GM23338 (cell line): ENCODE results near the gene ARID3A. TPM values are rescaled to one million over a fixed set of nuclear protein-coding genes. Genes with fewer than 3 reads are reported as not detected.

Experiments used
- ATAC-seq: fragments of 200-7000 bp; cut with Tn5 transposase; 3 replicates; pipeline ENCODE4 v1.9.1; 2020
- DNase-seq: peaks from one replicate; pipeline ENCODE4 v3.0.0-alpha.2; 2015; ENCODE audit warnings: low spot score
- H2AFZ ChIP-seq: fragments of 200-600 bp; sonication (generic); 2 replicates; pipeline ENCODE4 v1.8.0; 2016; ENCODE audit warnings: antibody characterized with exemption, mild to moderate bottlenecking, moderate library complexity
- H3F3A ChIP-seq: fragments of 200-600 bp; sonication (generic); replicated peaks from 2 replicates; pipeline ENCODE4 v1.8.0; 2017; ENCODE audit warnings: antibody characterized with exemption, mixed run types, low read depth
- H3K27ac ChIP-seq: fragments of 200-600 bp; sonication (generic); 2 replicates; pipeline ENCODE4 v1.6.1; 2016; ENCODE audit warnings: low read depth
- H3K27me3 ChIP-seq: fragments of 200-600 bp; sonication (generic); 2 replicates; pipeline ENCODE4 v1.8.0; 2016; ENCODE audit warnings: mild to moderate bottlenecking, mixed run types, moderate library complexity; ENCODE audit not compliant: insufficient read depth
- H3K36me3 ChIP-seq: fragments of 200-600 bp; sonication (generic); 2 replicates; pipeline ENCODE4 v1.8.0; 2016; ENCODE audit warnings: mild to moderate bottlenecking; ENCODE audit not compliant: insufficient read depth
- H3K4me1 ChIP-seq: fragments of 200-600 bp; sonication (generic); 2 replicates; pipeline ENCODE4 v1.8.0; 2016; ENCODE audit warnings: mild to moderate bottlenecking, moderate library complexity; ENCODE audit not compliant: insufficient read depth
- H3K4me2 ChIP-seq: fragments of 200-600 bp; sonication (generic); 2 replicates; pipeline ENCODE4 v1.7.1; 2017; ENCODE audit warnings: mixed run types
- H3K4me3 ChIP-seq: fragments of 200-600 bp; sonication (generic); 2 replicates; pipeline ENCODE4 v1.6.1; 2016; ENCODE audit warnings: mixed run types
- H3K79me2 ChIP-seq: fragments of 200-600 bp; sonication (generic); replicated peaks from 2 replicates; pipeline ENCODE4 v1.8.0; 2017; ENCODE audit warnings: mild to moderate bottlenecking; ENCODE audit not compliant: insufficient read depth
- H3K9me2 ChIP-seq: fragments of 200-600 bp; sonication (generic); 2 replicates; pipeline ENCODE4 v1.8.0; 2017; ENCODE audit not compliant: insufficient read depth
- H4K20me1 ChIP-seq: fragments of 200-600 bp; sonication (generic); replicated peaks from 2 replicates; pipeline ENCODE4 v1.8.0; 2017; ENCODE audit warnings: mild to moderate bottlenecking; ENCODE audit not compliant: insufficient read depth
- H3K27ac Mint-ChIP-seq: 2 replicates; pipeline ENCODE4 v1.8.0; 2020; ENCODE audit warnings: inconsistent platforms, mild to moderate bottlenecking, moderate library complexity, mixed read lengths
- H3K27me3 Mint-ChIP-seq: 3 replicates; pipeline ENCODE4 v1.8.0; 2022; ENCODE audit warnings: low read depth, mild to moderate bottlenecking, moderate library complexity, mixed read lengths, inconsistent platforms; ENCODE audit not compliant: insufficient read depth, poor library complexity
- H3K36me3 Mint-ChIP-seq: 3 replicates; pipeline ENCODE4 v1.8.0; 2021; ENCODE audit warnings: low read depth, mild to moderate bottlenecking, inconsistent platforms, moderate library complexity, mixed read lengths
- H3K4me1 Mint-ChIP-seq: 3 replicates; pipeline ENCODE4 v1.8.0; 2020; ENCODE audit warnings: mild to moderate bottlenecking, inconsistent platforms, mixed read lengths
- H3K4me3 Mint-ChIP-seq: 3 replicates; pipeline ENCODE4 v1.8.0; 2021; ENCODE audit warnings: moderate library complexity, mild to moderate bottlenecking, inconsistent platforms, mixed read lengths
- H3K9me3 Mint-ChIP-seq: 3 replicates; pipeline ENCODE4 v1.8.0; 2020; ENCODE audit warnings: moderate library complexity, mild to moderate bottlenecking, inconsistent platforms, mixed read lengths
- CREB1 ChIP-seq: fragments of 250-450 bp; sonication (Bioruptor Pico); IDR thresholded peaks from 2 replicates; pipeline ENCODE4 v1.5.0; 2020; ENCODE audit warnings: low read depth, mild to moderate bottlenecking, moderate library complexity
- JUNB ChIP-seq: IDR thresholded peaks from one replicate; pipeline ENCODE4 v1.6.1; 2016; ENCODE audit warnings: antibody characterized with exemption; ENCODE audit not compliant: unreplicated experiment
- NANOG ChIP-seq: IDR thresholded peaks from 2 replicates; pipeline ENCODE4 v1.6.1; 2016; ENCODE audit warnings: antibody characterized with exemption, borderline replicate concordance
- POLR2AphosphoS5 ChIP-seq: IDR thresholded peaks from 2 replicates; pipeline ENCODE4 v1.6.1; 2016; ENCODE audit warnings: antibody characterized with exemption, low read depth
- ZNF331 ChIP-seq: fragments of 250-450 bp; sonication (Bioruptor Pico); IDR thresholded peaks from 2 replicates; pipeline ENCODE4 v1.5.0; 2020; ENCODE audit warnings: low read depth, mild to moderate bottlenecking, moderate library complexity
- polyA plus RNA-seq: library from polyadenylated mRNA; unstranded; fragments of >200 nt; fragmentation: Nextera tagmentation; extraction: Ambion mirVana; gene quantifications from 2 replicates; pipeline ENCODE4 v1.2.1, GENCODE V29; 2016
- total RNA-seq: library from RNA; depleted of rRNA; stranded (reverse); fragments of >200 nt; shearing (Covaris generic); gene quantifications from 2 replicates; pipeline ENCODE4 v1.2.3, GENCODE V29; 2014
- TF ChIP-seq, protein P1 (sequence below), 2 experiments: fragments of 200-600 bp in 1 of 2; sonication (generic) in 1 of 2; conservative IDR thresholded peaks; 2 replicates each; pipeline versions ENCODE4 v1.5.1 to v1.6.1; 2016 to 2017; ENCODE audit warnings: antibody characterized with exemption in 2 of 2, low read depth in 2 of 2, mild to moderate bottlenecking in 2 of 2, moderate library complexity in 1 of 2
- TF ChIP-seq, protein P2 (sequence below): IDR thresholded peaks from 2 replicates; pipeline ENCODE4 v1.6.1; 2016; ENCODE audit warnings: antibody characterized with exemption

Gene ARID3A
- total and polyA plus RNA-seq, 2 experiments from 2014 or later = 33.6 to 51.6 TPM

DNA sequence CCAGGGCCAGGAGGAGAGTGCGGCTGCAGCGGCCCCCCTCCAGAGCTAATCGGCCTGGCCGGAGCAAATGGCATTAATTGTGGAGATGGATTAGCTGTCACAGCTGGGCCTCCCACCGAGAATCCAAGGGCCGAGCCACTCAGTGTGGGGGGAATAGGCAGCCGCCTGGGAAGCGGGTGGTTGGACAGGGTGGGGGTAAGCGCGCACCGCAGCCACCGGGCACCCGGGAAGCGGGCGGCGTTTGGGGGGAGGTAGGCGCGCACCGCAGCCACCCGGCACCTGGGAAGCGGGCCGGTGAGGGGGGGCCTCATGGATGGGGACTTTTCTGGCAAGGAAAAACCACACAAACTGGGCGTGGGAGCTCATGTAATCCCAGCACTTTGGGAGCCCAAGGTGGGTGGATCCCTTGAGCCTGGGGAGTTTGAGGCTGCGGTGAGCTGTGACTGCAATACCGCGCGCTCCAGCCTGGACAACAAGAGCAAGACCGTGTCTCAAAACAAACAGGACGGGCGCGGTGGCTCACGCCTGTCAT is 22.5 kb upstream of the ARID3A start:
- no peak overlapping the region for H3K4me2 ChIP-seq
- H3K36me3 ChIP-seq = no peaks in the 10 kb centered on the region
- H3K4me3 ChIP-seq = no peak overlapping the region
- TF ChIP-seq CREB1 (CRISPR knock-in tag) = no peak
- TF ChIP-seq NANOG = no peak
- TF ChIP-seq, protein P1, sequence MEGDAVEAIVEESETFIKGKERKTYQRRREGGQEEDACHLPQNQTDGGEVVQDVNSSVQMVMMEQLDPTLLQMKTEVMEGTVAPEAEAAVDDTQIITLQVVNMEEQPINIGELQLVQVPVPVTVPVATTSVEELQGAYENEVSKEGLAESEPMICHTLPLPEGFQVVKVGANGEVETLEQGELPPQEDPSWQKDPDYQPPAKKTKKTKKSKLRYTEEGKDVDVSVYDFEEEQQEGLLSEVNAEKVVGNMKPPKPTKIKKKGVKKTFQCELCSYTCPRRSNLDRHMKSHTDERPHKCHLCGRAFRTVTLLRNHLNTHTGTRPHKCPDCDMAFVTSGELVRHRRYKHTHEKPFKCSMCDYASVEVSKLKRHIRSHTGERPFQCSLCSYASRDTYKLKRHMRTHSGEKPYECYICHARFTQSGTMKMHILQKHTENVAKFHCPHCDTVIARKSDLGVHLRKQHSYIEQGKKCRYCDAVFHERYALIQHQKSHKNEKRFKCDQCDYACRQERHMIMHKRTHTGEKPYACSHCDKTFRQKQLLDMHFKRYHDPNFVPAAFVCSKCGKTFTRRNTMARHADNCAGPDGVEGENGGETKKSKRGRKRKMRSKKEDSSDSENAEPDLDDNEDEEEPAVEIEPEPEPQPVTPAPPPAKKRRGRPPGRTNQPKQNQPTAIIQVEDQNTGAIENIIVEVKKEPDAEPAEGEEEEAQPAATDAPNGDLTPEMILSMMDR (conservative IDR thresholded peaks at IDR 0.05; ENCODE audit: low read depth in 2 of 2) = no peak
- no peak for TF ChIP-seq JUNB
- ATAC-seq (no peak), DNase-seq (no peak)
- Mint-ChIP-seq H3K36me3 (peaks cover 11% of the 10 kb centered on the region; the same call in 1 of the 3 replicates), H3K27me3 (peaks cover 7% of the 10 kb centered on the region), H3K4me1 (peaks cover 5% of the 10 kb centered on the region), H3K4me3 (no peak overlapping the region), H3K27ac (no peak overlapping the region), H3K9me3 (no peaks in the 10 kb centered on the region)
- no peak overlapping the region for H3K27ac ChIP-seq
- H3K4me1 ChIP-seq = peaks cover 3% of the 10 kb centered on the region; the same call in 1 of the 2 replicates
- peaks cover 5% of the 10 kb centered on the region; the same call in 1 of the 2 replicates for H3F3A ChIP-seq
- peaks cover 32% of the 10 kb centered on the region for H3K79me2 ChIP-seq
- H4K20me1 ChIP-seq = peaks cover 24% of the 10 kb centered on the region
- no peaks in the 10 kb centered on the region for H3K27me3 ChIP-seq
- no peak overlapping the region for H2AFZ ChIP-seq
- H3K9me2 ChIP-seq = no peaks in the 10 kb centered on the region

DNA sequence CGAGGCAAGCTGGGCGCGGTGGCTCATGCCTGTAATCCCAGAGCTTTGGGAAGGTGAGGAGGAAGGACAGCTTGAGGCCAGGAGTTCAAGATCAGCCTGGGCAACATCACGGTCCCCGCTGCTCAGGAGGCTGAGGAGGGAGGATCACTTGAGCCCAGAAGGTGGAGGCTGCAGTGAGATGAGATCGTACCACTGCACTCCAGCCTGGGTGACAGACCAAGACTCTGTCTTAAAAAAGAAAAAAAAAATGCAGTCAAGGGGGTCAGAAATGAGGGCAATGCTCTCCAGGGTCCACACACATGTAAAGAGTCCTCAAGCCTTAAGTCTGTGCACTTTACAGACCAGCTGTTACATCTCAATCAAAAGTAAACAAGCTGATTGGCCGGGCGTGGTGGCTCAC is 21.3 kb upstream of the ARID3A start:
- Histone ChIP-seq H3K27me3 (no peaks in the 10 kb centered on the region), H3K79me2 (peaks cover 44% of the 10 kb centered on the region), H3F3A (peaks cover 10% of the 10 kb centered on the region; the same call in 1 of the 2 replicates), H3K27ac (no peak overlapping the region), H4K20me1 (peaks cover 35% of the 10 kb centered on the region), H2AFZ (no peak overlapping the region), H3K9me2 (no peaks in the 10 kb centered on the region), H3K4me2 (no peak overlapping the region), H3K36me3 (no peaks in the 10 kb centered on the region), H3K4me1 (peaks cover 8% of the 10 kb centered on the region; the same call in 1 of the 2 replicates), H3K4me3 (no peak overlapping the region)
- no peak for ATAC-seq
- no peak overlapping the region for H3K4me3 Mint-ChIP-seq
- DNase-seq = no peak
- peaks cover 7% of the 10 kb centered on the region; the same call in 2 of the 3 replicates for H3K36me3 Mint-ChIP-seq
- H3K27ac Mint-ChIP-seq = no peak overlapping the region
- no peaks in the 10 kb centered on the region for H3K9me3 Mint-ChIP-seq
- H3K27me3 Mint-ChIP-seq = peaks cover 7% of the 10 kb centered on the region
- H3K4me1 Mint-ChIP-seq = peaks cover 5% of the 10 kb centered on the region
- TF ChIP-seq, protein P2, sequence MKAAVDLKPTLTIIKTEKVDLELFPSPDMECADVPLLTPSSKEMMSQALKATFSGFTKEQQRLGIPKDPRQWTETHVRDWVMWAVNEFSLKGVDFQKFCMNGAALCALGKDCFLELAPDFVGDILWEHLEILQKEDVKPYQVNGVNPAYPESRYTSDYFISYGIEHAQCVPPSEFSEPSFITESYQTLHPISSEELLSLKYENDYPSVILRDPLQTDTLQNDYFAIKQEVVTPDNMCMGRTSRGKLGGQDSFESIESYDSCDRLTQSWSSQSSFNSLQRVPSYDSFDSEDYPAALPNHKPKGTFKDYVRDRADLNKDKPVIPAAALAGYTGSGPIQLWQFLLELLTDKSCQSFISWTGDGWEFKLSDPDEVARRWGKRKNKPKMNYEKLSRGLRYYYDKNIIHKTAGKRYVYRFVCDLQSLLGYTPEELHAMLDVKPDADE = no peak
- TF ChIP-seq ZNF331 (CRISPR knock-in tag) = no peak
- no peak for TF ChIP-seq CREB1 (CRISPR knock-in tag)
- TF ChIP-seq, protein P1 (conservative IDR thresholded peaks at IDR 0.05; ENCODE audit: low read depth in 2 of 2) = no peak
- TF ChIP-seq POLR2AphosphoS5 = no peak
